GM18526 (cell line): ENCODE data around the gene ATG3.

Source experiments
- POLR2A ChIP-seq: IDR thresholded peaks from 3 replicates; pipeline ENCODE4 v1.6.1; 2011; ENCODE audit not compliant: insufficient read length; ENCODE audit errors: extremely low read depth

ATG3 gene

GRCh38 chr3:112489674-112490479 lies 71.9 kb downstream of the ATG3 start:
- TF ChIP-seq POLR2A = no peak

- TF ChIP-seq POLR2A = no peak
These were observed 74.8 kb downstream of the ATG3 start for GRCh38 chr3:112486811-112487505.

- no peak for TF ChIP-seq POLR2A
These were observed 77.4 kb downstream of the ATG3 start for GRCh38 chr3:112484352-112484751.

GRCh38 chr3:112482675-112483074 lies 79.1 kb downstream of the ATG3 start:
- TF ChIP-seq POLR2A = no peak
